Measurements from ENCODE around the gene RAPGEF4. TPM values are rescaled to one million over a fixed set of nuclear protein-coding genes. Genes with fewer than 3 reads are reported as not detected.

The RAPGEF4 gene
- total and polyA plus RNA-seq, 2 of the 13 experiments (the other 11 are each of a cell fraction or from before 2014, with no cell fraction given), result 0.78 to 0.91 TPM

- TF ChIP-seq MNT (IDR thresholded peaks at IDR 0.05) (no peak), ATM (IDR thresholded peaks at IDR 0.05; ENCODE audit: borderline replicate concordance) (no peak), ZNF781 (CRISPR knock-in tag; IDR thresholded peaks at IDR 0.05; ENCODE audit: borderline replicate concordance, not compliant biosample characterization) (no peak), GZF1 (CRISPR knock-in tag; IDR thresholded peaks at IDR 0.05) (no peak), ARNT (IDR thresholded peaks at IDR 0.05) (no peak), ZNF784 (CRISPR knock-in tag; IDR thresholded peaks at IDR 0.05; ENCODE audit: borderline replicate concordance) (no peak), HNF4G (IDR thresholded peaks at IDR 0.05; ENCODE audit: borderline replicate concordance, low read depth, low read length) (no peak), HNF4G (CRISPR knock-in tag; IDR thresholded peaks at IDR 0.05; ENCODE audit: borderline replicate concordance, low read depth) (no peak), SUZ12 (IDR thresholded peaks at IDR 0.05; ENCODE audit: low read depth, low read length) (no peak), ZBTB4 (CRISPR knock-in tag; IDR thresholded peaks at IDR 0.05; ENCODE audit: borderline replicate concordance) (no peak), RFX5 (IDR thresholded peaks at IDR 0.05; ENCODE audit: low read depth, low read length) (no peak), GATAD2A (CRISPR knock-in tag; IDR thresholded peaks at IDR 0.05) (peak; percentile 79), MATR3 (CRISPR knock-in tag; IDR thresholded peaks at IDR 0.05) (no peak), CHD2 (IDR thresholded peaks at IDR 0.05; ENCODE audit: low read depth, low read length) (no peak), ZNF225 (CRISPR knock-in tag; IDR thresholded peaks at IDR 0.05) (no peak), ZBTB20 (CRISPR knock-in tag; IDR thresholded peaks at IDR 0.05; ENCODE audit: borderline replicate concordance, low read depth) (no peak), ZNF275 (CRISPR knock-in tag; IDR thresholded peaks at IDR 0.05; ENCODE audit: borderline replicate concordance) (no peak), ZNF350 (CRISPR knock-in tag; IDR thresholded peaks at IDR 0.05; ENCODE audit: borderline replicate concordance, low read depth) (no peak), CEBPB (IDR thresholded peaks at IDR 0.05; ENCODE audit: borderline replicate concordance, low read depth, low read length) (peak; percentile 92)
- TF ChIP-seq, protein P1, sequence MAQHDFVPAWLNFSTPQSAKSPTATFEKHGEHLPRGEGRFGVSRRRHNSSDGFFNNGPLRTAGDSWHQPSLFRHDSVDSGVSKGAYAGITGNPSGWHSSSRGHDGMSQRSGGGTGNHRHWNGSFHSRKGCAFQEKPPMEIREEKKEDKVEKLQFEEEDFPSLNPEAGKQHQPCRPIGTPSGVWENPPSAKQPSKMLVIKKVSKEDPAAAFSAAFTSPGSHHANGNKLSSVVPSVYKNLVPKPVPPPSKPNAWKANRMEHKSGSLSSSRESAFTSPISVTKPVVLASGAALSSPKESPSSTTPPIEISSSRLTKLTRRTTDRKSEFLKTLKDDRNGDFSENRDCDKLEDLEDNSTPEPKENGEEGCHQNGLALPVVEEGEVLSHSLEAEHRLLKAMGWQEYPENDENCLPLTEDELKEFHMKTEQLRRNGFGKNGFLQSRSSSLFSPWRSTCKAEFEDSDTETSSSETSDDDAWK (CRISPR knock-in tag; IDR thresholded peaks at IDR 0.05), result no peak
- TF ChIP-seq, protein P2, sequence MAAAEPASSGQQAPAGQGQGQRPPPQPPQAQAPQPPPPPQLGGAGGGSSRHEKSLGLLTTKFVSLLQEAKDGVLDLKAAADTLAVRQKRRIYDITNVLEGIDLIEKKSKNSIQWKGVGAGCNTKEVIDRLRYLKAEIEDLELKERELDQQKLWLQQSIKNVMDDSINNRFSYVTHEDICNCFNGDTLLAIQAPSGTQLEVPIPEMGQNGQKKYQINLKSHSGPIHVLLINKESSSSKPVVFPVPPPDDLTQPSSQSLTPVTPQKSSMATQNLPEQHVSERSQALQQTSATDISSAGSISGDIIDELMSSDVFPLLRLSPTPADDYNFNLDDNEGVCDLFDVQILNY (CRISPR knock-in tag; conservative IDR thresholded peaks at IDR 0.05), result no peak
Observed at GRCh38 chr2:173048897-173049661, 313.4 kb downstream of the RAPGEF4 start (continued).

Data from HepG2 (cell line).